Islet of Langerhans (tissue), 1 donor: ENCODE data around the gene ZDHHC14.
"Not testable (repeated sequence)": the region's sequence is repeated elsewhere in the genome, so short reads cannot be mapped to it uniquely, and the experiment has no call there.

Experiments
- FAIRE-seq: peaks from one replicate; lab custom pipeline; 2011; peaks lifted over from hg19 to GRCh38; lab: Jason Lieb, UNC

The ZDHHC14 gene

DNA sequence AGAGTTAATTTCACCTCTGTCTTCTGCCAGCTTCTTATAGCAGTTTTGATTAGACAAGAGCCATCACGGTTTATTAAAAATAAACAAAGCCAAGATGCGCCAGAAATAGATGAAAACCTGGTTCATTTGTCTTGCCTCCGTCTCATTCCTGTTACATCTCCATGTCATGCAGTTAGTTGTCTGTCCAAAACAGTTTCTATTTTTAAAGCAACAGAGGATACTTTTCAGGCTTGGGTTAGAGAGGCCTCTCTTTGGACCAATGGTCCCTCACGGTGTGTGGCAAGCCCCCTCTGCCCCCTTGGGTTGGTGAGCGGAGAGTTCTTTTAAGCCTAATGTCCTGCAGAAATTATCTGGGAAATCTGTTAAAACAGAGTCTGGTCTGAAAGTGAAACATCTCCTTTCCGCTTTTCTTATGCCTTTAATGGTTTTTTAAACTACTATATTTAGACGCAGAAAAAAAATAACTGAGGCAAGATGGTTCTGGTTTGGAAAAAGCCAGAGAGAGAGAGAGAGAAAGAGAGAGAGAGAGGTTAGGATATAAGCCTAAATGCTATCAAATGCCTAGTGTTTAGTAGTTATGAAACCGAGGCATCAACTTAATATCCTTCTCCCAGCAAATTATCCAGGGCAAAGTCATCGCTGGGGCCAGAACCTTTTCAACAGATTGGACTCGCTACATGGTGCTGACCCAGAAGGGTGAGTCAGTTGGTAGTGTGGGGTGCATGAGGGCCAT, 64.5 kb downstream of the ZDHHC14 start:
- FAIRE-seq, result peak; percentile 27

DNA sequence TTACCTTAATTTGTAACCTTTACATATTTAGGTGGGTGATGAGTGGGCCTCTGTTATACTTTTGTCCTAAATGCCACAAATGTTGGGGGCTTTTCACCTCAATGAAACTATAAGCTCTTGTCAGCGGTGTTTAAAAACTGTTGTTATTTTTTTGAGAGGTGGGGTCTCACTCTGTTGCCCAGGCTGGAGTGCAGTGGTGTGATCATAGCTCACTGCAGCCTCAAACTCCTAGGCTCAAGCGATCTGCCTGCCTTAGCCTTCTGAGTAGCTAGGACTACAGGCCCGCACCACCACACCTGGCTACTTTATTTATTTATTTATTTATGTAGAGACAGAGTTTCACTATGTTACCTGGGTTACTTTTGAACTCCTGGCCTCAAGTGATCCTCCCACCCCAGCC, 66.7 kb downstream of the ZDHHC14 start:
- no peak for FAIRE-seq

DNA sequence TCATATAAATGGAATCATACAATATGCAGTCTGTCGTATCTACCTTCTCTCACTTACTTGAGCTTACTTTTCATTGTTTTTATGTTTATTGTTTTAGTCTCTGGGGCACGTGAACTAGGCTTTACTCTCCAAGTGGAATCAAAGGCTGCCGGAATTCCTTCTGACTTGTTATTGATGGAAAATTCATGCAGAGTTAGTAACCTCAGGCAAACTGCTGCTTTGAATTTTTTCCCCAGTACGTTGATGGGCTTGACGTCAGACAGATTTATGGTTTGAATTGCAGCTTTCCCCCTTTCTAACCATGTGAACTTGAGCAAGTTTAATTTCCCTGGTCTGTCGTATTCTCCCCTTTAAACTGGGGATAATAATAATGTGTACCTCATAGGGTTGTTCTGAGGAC, 68.6 kb downstream of the ZDHHC14 start:
- FAIRE-seq, result no peak

DNA sequence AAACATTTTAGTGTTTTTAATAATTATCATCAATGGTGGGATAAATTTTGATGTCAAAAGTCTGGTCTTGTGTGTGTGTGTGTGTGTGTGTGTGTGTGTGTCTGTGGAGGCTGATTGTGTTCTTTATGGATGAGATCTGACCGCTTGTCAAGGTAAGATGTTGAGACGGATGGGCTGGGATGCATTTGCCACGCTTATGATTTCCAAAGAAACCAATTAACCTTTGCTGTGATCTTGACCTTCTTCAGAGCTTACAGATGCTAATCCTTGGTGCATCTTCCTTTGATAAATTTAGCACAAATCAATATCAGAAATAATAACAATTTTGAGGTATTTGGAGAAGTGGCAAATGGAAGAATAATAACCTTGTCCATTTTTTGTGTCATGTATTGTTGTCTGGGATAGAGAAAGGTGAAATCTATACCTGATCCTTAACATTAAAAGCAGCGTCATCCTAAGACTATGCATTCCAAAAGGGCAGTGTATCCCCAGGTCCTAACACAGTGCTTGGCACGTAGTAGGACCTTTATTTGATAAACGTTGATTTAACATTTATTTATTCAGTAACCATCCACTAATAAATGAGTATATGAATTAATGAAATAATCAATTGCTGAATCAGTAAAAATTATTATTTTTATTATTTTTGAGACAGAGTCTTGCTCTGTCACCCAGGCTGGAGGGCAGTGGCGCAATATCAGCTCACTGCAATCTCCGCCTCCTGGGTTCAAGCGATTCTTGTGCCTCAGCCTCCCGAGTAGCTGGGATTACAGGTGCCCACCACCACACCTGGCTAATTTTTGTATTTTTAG, 70.1 kb downstream of the ZDHHC14 start:
- FAIRE-seq, result no peak

DNA sequence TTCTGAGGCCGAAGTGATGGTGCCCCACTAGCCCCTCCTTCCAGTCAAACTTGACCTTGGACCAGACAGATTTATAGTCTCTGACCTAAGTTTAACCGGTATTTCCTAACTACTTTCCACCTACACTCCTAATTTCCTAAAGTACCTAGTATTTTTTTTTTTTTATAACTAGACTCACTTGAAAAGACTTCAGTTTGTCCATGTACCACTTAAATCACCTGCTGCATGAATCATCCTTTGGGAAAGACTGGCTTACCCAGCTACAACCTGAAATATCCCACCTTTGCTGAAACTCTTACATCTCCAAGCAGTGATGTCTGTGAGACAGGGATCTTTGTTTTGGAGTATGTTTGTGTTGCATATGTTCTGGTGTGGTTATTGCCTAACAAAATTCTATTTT, 71.1 kb downstream of the ZDHHC14 start:
- no peak for FAIRE-seq

DNA sequence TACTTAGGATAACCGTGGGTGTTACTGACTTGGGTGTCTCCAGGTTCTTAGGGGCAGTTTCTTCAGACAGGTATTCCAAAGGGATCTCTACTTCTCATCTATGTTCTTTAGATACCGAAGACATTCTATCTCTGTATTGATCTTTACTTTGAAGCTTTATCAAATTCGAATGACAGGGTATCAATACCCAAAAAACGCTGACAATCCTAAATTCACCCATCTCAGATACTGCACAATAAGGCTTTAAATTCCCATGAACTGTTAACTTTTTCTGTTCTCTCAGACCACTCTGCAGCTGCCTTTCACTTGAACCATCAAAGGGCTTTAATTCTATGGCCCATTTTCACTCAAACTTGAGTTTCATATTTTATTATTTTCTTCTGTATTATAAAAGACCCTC, 72.1 kb downstream of the ZDHHC14 start:
- no peak for FAIRE-seq

DNA sequence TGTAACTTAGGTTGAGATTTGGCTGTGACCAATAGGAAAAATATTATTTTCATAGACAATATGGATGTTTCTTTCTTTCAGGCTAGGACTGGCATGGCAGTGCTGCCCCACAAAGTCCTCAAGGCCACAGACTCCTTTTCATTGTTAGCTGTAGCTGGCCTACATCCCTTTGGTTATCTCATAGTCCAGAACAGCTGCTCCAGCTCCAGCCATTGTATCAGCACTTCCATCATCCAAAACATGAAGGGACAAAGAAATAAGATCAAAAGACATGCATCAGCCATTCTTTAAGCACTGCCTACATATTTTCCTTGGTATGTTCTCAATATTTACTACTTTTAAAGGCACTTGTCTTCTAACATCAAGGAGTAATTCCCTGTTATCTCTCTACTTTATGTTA, 73.0 kb downstream of the ZDHHC14 start:
- no peak for FAIRE-seq

DNA sequence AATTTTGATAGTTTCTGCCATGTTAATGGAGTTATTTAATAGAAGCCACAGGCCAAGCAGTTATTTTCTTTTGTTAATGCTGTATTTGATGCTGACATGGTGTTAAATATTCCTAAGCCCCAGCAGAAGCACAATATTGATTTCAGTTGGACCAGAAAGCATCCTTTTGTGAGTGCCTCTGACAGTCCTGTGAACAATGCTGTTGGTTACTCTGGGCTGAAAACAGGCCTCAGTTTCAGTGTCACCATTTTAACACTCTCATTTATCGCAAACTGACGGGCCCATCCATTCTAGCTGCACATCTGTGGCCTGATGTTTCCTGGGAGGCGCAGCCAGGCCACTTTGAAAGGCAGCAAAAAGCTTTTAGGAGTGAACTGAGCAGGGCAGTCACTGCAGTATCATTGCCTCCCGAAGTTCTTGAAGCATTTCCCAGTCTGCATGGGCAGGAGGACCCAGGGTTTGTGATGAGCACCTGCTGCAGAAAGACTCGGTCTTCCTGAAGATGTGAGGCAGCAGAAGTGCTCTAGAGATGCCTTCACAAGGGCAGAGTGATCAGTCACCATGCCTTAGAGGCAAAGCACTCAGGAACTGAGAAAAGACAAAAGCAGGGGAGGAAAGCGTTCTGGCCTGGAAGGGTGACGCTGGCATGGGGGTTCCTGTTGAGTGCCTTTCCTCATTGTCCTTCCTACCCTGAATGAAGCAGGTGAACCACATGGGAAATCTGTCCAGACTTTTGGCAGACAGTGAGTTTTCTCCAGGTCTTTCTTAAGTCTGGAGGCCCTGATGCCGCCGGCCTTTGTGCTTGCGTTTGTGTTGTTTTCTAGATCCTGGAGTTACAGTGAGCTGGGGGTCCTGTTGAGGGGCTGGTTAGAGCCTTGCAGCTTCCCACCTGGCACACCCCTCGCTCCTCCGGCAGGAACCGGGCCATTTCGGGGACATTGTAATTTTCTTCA, 74.0 kb downstream of the ZDHHC14 start:
- no peak for FAIRE-seq

DNA sequence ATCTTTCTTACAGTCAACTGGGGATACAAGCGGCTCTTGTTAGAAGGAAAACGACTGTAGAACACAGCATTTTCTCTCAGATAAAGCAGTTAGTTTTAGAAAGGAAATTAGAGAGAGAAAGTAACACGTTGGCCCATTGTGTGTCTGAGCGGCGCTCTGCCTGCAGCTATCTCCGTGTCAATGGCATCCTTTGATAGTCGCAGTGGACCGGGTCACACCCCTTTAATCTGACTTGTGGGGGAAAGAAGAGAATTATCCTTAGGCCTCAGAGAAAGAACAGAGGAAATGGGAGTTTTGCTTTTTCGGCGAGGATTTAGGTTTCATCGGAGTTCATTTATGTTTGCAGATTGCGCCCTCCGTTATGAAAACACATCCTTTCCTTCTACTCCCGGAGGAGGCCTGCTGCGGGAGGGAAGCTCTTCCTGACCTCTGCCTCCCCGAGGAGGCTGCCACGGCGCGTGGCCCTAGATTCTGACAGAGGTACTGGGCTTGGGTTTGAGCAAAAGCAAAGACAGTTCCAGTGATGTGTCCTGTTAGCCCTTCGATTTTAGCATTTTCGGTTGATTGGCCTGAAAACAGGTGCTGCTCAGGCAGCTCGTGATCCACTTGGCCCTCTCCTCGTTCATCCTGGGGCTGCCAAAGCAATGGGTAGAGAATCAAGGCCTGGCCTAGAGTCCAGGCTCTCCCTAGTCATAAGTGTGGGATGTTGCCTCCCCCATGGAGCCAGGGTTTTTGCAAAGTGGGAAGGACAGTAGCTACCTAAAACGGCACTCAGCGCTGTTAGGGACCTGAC, 74.9 kb downstream of the ZDHHC14 start:
- no peak for FAIRE-seq

DNA sequence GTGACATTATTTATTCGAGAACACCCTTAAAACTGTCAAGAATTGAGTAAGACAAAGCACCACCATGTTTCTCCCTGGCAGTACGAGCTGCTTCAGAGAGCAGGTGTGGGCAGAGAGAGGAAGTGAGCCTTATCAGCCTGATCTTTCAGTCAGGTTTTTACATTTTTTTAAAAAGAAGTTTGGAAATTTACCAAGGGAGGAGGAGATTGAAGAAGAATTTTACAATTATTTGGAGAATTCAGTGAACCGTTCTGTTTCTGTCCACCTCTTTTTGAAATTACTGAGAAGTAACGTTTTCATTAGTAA, 75.5 kb downstream of the ZDHHC14 start:
- no peak for FAIRE-seq

DNA sequence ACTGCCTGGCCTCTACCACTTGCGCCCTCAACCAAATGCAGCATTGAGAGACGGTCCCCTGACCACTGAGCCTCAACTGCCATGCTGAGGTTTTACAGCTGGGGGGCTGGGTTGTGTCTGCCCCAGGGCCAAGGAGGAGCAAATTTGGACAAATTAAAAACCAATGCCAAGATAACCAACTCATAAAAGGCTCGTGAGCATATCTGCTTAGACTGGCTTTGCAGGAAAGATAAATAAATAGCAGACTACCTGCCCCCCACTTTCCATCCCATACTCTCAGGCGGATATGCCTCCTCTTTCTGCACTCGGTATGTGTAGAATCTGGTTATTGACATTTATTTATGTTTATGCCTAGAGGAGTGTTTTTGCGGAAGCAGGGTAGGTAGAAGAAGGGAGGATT, 76.8 kb downstream of the ZDHHC14 start:
- no peak for FAIRE-seq

DNA sequence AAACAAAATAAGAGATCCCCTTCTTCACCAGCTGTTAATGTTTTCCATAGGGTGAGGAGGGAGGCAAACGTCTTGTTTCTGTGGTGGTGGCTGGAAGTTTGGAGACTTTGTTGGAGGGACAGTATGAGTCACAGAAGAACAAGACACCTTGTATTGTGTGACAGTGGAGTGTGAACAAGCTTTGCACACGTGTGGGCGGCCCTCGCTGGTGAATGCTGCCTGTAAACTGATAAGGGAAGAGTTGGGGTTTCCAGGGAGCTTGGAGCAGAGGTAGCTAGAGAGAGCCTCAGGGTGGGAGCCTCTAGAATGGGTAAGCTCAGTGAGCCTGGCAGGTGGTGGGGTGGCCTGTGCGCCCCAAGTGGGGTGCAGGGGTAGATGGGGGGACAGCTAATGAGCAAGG, 78.3 kb downstream of the ZDHHC14 start:
- FAIRE-seq, result no peak

DNA sequence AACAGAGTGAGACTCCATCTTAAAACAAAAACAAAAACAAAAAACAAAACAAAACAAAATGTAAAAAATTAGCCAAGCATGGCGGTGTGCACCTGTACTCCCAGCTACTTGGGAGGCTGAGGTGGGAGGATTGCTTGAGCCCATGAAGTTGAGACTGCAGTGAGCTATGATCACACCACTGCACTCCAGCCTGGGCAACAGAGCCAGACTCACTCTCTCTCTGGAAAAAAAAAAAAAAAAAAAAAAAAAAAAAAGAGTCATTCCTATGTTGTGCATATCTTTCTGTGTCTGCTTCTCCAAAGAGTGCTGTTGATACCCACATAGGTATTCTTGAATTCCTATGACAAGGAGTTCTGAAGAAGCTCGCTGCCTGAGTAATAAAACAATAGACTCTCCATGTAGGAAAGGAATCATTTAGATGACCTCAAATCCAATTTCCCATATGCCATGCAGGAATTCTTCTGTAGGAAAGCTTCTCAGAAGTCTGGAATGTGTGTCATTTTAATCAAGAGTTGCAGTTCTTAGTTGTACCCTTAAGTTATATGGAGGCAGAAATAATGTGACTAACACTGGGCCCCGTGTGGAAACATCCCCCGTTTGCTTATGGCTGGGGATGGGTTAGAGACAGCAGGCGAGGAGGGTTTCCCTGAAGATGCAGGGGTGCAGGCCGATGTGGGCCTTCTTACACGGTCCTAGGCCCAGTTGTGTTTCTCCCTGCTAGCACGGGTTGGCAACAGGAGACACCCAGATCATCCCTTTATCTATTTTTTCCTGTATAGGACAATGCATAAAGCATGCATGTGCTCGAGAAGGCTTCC, 79.4 kb downstream of the ZDHHC14 start:
- no peak for FAIRE-seq

DNA sequence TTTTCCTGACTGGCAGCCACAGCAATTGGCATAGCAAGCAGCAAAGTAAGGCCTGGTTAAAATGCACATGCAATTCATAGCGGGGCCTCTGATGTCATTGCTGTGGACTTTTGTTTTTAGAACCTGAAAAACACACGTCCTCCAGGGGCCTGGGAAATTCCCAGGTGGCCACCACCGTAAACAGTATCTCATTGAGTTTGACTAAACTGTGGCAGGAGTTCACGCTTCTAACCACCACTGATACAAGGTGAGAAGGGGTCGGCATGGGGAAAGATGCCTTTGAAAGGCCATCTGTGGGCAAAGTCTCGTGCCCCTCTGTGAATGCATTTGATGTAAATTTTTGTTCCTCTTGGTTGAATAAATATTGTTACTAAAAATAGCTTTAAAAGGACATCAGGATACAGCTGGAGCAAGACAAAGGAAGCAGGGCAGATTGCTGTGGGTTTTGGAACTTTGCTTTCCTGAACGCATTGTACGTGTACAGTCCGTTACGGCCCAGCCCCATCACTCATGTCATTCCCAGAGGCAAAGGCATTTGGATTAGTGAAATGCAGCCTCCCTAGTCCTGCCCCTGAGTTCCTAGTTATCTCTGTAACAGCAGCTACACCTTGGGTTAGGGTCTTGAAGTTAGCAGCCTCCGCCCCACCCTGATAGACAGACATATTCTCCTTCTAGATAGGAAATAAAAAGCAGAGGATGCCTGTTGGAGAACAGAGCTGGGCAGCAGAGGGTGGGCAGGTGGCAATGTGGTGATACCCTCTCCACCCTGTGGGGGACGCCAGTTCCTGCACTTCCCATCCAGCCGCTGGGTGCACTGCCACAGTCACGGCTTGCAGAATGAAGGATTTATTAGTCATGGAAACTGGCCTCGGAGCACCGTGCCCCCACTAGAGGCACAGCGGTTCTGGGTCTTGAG, 80.3 kb downstream of the ZDHHC14 start:
- FAIRE-seq, result no peak

DNA sequence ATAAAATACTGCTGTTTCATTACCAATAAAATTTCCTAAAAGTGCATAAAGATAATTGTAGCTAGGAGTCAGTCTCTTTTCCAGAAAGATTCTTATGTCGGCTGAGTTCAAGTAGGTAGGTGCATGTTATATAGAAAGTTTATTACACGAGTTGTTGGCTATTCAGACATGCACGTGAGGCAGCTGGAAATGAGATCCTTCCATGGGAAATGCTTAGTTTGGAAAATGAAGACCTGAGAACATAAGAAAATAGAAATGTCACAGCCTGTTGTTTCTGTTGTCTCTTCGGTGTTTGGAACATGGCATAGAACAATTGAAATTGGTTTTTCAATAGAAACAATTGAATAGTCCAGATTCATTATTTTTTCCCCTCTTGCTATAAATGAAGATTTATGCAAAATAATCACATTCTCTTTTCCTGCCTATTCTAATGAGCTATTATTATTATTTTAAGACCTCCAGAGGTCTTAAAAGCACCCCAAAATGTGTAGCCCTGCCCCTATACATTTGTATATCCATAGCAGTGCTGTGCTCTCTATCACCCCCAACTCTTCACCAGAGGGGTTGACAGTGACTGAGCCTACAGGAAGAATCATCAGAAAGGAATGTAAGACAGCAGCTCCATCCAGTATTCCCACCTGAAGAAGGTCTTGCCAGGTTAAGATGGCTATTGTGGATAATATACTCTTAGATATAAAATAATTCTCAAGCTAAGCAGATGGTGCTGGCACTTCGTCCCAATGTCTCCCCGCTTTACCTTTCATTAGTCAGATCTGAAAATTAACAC, 82.2 kb downstream of the ZDHHC14 start:
- FAIRE-seq, result no peak

DNA sequence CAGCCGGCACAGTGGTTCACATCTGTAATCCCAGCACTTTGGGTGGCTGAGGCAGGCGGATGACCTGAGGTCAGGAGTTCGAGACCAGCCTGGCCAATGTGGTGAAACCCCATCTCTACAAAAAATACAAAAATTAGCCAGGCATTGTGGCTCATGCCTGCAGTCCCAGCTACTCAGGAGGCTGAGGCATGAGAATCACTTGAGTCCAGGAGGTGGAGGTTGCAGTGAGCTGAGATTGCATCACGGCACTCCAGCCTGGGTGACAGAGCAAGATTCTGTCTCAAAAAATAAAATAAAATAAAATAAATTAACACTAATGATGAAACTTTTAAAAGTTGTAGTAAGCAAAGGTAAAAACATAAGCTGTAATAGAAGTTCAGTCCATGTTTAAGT, 82.7 kb downstream of the ZDHHC14 start:
- FAIRE-seq, result not testable (repeated sequence)

DNA sequence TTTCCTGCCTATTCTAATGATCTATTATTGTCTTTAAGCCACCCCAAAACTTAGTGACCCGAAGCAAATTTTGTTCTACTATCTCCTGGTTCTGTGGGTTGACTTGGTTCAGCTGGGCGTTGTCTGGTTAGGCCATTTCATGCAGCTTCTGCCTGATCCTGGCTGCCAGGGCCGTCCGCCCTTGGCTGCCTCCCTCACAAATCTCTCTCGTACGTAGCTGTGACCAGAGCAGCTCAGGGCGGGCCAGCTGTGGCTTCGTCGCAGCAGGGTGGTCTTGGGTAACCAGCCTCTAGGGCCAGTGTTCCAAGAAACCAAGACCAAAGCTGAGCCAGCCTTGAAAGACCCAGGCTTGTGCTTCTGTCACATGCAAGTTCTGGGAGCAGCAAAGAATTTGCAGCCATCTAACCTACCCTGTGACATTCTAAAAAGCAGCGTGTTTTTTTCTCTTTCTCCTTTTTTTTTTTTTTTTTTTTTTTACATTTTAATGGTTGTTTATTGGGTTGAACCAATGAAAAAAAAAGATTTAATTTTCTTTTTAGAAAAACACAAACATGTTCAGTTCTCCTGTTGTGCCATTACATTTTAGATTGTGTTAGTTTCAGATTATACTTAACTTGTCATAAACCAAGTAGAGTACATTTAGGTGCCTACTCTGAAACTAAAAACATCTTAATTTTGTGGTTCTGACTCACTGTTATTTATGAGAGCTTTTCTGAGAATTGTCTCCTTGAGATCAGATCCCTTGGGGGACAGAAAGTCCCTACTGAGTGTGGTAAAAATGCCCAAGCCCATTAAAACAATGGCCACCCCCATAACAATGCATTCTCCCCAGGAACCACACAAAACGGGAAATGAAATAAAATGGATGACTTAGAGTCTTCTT, 83.9 kb downstream of the ZDHHC14 start:
- no peak for FAIRE-seq

DNA sequence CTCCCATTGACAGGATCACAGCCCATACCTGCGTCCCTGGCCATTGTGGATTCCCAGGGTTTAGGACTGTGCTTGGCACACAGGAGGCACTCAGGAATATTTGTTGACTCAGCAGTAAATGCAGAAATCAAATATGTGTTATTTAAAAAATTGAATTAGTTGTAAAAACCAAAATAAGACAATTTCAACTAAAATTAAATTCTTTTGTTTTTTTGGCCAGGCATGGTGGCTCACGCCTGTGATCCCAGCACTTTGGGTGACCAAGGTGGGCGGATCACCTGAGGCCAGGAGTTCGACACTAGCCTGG, 85.3 kb downstream of the ZDHHC14 start:
- no peak for FAIRE-seq
